GM23338 (cell line): ENCODE results near the gene IL12RB1. TPM values are rescaled to one million over a fixed set of nuclear protein-coding genes. Genes with fewer than 3 reads are reported as not detected.

ENCODE experiments used
- ATAC-seq: fragments of 200-7000 bp; cut with Tn5 transposase; 3 replicates; pipeline ENCODE4 v1.9.1; 2020
- DNase-seq: peaks from one replicate; pipeline ENCODE4 v3.0.0-alpha.2; 2015; ENCODE audit warnings: low spot score
- H2AFZ ChIP-seq: fragments of 200-600 bp; sonication (generic); 2 replicates; pipeline ENCODE4 v1.8.0; 2016; ENCODE audit warnings: antibody characterized with exemption, mild to moderate bottlenecking, moderate library complexity
- H3F3A ChIP-seq: fragments of 200-600 bp; sonication (generic); replicated peaks from 2 replicates; pipeline ENCODE4 v1.8.0; 2017; ENCODE audit warnings: antibody characterized with exemption, mixed run types, low read depth
- H3K27ac ChIP-seq: fragments of 200-600 bp; sonication (generic); 2 replicates; pipeline ENCODE4 v1.6.1; 2016; ENCODE audit warnings: low read depth
- H3K27me3 ChIP-seq: fragments of 200-600 bp; sonication (generic); 2 replicates; pipeline ENCODE4 v1.8.0; 2016; ENCODE audit warnings: mild to moderate bottlenecking, mixed run types, moderate library complexity; ENCODE audit not compliant: insufficient read depth
- H3K36me3 ChIP-seq: fragments of 200-600 bp; sonication (generic); 2 replicates; pipeline ENCODE4 v1.8.0; 2016; ENCODE audit warnings: mild to moderate bottlenecking; ENCODE audit not compliant: insufficient read depth
- H3K4me1 ChIP-seq: fragments of 200-600 bp; sonication (generic); 2 replicates; pipeline ENCODE4 v1.8.0; 2016; ENCODE audit warnings: mild to moderate bottlenecking, moderate library complexity; ENCODE audit not compliant: insufficient read depth
- H3K4me2 ChIP-seq: fragments of 200-600 bp; sonication (generic); 2 replicates; pipeline ENCODE4 v1.7.1; 2017; ENCODE audit warnings: mixed run types
- H3K4me3 ChIP-seq: fragments of 200-600 bp; sonication (generic); 2 replicates; pipeline ENCODE4 v1.6.1; 2016; ENCODE audit warnings: mixed run types
- H3K79me2 ChIP-seq: fragments of 200-600 bp; sonication (generic); replicated peaks from 2 replicates; pipeline ENCODE4 v1.8.0; 2017; ENCODE audit warnings: mild to moderate bottlenecking; ENCODE audit not compliant: insufficient read depth
- H3K9me2 ChIP-seq: fragments of 200-600 bp; sonication (generic); 2 replicates; pipeline ENCODE4 v1.8.0; 2017; ENCODE audit not compliant: insufficient read depth
- H4K20me1 ChIP-seq: fragments of 200-600 bp; sonication (generic); replicated peaks from 2 replicates; pipeline ENCODE4 v1.8.0; 2017; ENCODE audit warnings: mild to moderate bottlenecking; ENCODE audit not compliant: insufficient read depth
- H3K27ac Mint-ChIP-seq: 2 replicates; pipeline ENCODE4 v1.8.0; 2020; ENCODE audit warnings: inconsistent platforms, mild to moderate bottlenecking, moderate library complexity, mixed read lengths
- H3K27me3 Mint-ChIP-seq: 3 replicates; pipeline ENCODE4 v1.8.0; 2022; ENCODE audit warnings: low read depth, mild to moderate bottlenecking, moderate library complexity, mixed read lengths, inconsistent platforms; ENCODE audit not compliant: insufficient read depth, poor library complexity
- H3K36me3 Mint-ChIP-seq: 3 replicates; pipeline ENCODE4 v1.8.0; 2021; ENCODE audit warnings: low read depth, mild to moderate bottlenecking, inconsistent platforms, moderate library complexity, mixed read lengths
- H3K4me1 Mint-ChIP-seq: 3 replicates; pipeline ENCODE4 v1.8.0; 2020; ENCODE audit warnings: mild to moderate bottlenecking, inconsistent platforms, mixed read lengths
- H3K4me3 Mint-ChIP-seq: 3 replicates; pipeline ENCODE4 v1.8.0; 2021; ENCODE audit warnings: moderate library complexity, mild to moderate bottlenecking, inconsistent platforms, mixed read lengths
- H3K9me3 Mint-ChIP-seq: 3 replicates; pipeline ENCODE4 v1.8.0; 2020; ENCODE audit warnings: moderate library complexity, mild to moderate bottlenecking, inconsistent platforms, mixed read lengths
- CREB1 ChIP-seq: fragments of 250-450 bp; sonication (Bioruptor Pico); IDR thresholded peaks from 2 replicates; pipeline ENCODE4 v1.5.0; 2020; ENCODE audit warnings: low read depth, mild to moderate bottlenecking, moderate library complexity
- CTCF ChIP-seq, 2 experiments: fragments of 200-600 bp in 1 of 2; sonication (generic) in 1 of 2; conservative IDR thresholded peaks; 2 replicates each; pipeline versions ENCODE4 v1.5.1 to v1.6.1; 2016 to 2017; ENCODE audit warnings: antibody characterized with exemption in 2 of 2, low read depth in 2 of 2, mild to moderate bottlenecking in 2 of 2, moderate library complexity in 1 of 2
- ETS1 ChIP-seq: IDR thresholded peaks from 2 replicates; pipeline ENCODE4 v1.6.1; 2016; ENCODE audit warnings: antibody characterized with exemption
- EZH2 ChIP-seq: fragments of 200-600 bp; sonication (generic); IDR thresholded peaks from one replicate; pipeline ENCODE4 v1.8.0; 2017; ENCODE audit warnings: antibody characterized with exemption, mild to moderate bottlenecking, low read depth; ENCODE audit not compliant: unreplicated experiment
- EZH2phosphoT487 ChIP-seq: fragments of 200-600 bp; sonication (generic); IDR thresholded peaks from one replicate; pipeline ENCODE4 v1.8.1; 2018; ENCODE audit warnings: antibody characterized with exemption; ENCODE audit not compliant: unreplicated experiment
- JUNB ChIP-seq: IDR thresholded peaks from one replicate; pipeline ENCODE4 v1.6.1; 2016; ENCODE audit warnings: antibody characterized with exemption; ENCODE audit not compliant: unreplicated experiment
- NANOG ChIP-seq: IDR thresholded peaks from 2 replicates; pipeline ENCODE4 v1.6.1; 2016; ENCODE audit warnings: antibody characterized with exemption, borderline replicate concordance
- POLR2AphosphoS5 ChIP-seq: IDR thresholded peaks from 2 replicates; pipeline ENCODE4 v1.6.1; 2016; ENCODE audit warnings: antibody characterized with exemption, low read depth
- REST ChIP-seq: IDR thresholded peaks from one replicate; pipeline ENCODE4 v1.6.1; 2018; ENCODE audit warnings: antibody characterized with exemption; ENCODE audit not compliant: unreplicated experiment
- STAT1 ChIP-seq: IDR thresholded peaks from one replicate; pipeline ENCODE4 v1.6.1; 2016; ENCODE audit warnings: antibody characterized with exemption; ENCODE audit not compliant: unreplicated experiment
- ZNF114 ChIP-seq: fragments of 250-450 bp; sonication (Bioruptor Pico); IDR thresholded peaks from 2 replicates; pipeline ENCODE4 v1.5.0; 2020; ENCODE audit warnings: mild to moderate bottlenecking, moderate library complexity
- ZNF331 ChIP-seq: fragments of 250-450 bp; sonication (Bioruptor Pico); IDR thresholded peaks from 2 replicates; pipeline ENCODE4 v1.5.0; 2020; ENCODE audit warnings: low read depth, mild to moderate bottlenecking, moderate library complexity
- ZNF462 ChIP-seq: fragments of 250-450 bp; sonication (Bioruptor Pico); IDR thresholded peaks from 2 replicates; pipeline ENCODE4 v1.5.0; 2020; ENCODE audit warnings: mild to moderate bottlenecking, moderate library complexity
- polyA plus RNA-seq: library from polyadenylated mRNA; unstranded; fragments of >200 nt; fragmentation: Nextera tagmentation; extraction: Ambion mirVana; gene quantifications from 2 replicates; pipeline ENCODE4 v1.2.1, GENCODE V29; 2016
- total RNA-seq: library from RNA; depleted of rRNA; stranded (reverse); fragments of >200 nt; shearing (Covaris generic); gene quantifications from 2 replicates; pipeline ENCODE4 v1.2.3, GENCODE V29; 2014

The IL12RB1 gene
- total and polyA plus RNA-seq, 2 experiments from 2014 or later = not detected

- Mint-ChIP-seq H3K36me3 (peaks cover 3% of the 10 kb centered on the region; the same call in 2 of the 3 replicates), H3K4me1 (no peaks in the 10 kb centered on the region; the same call in 2 of the 3 replicates), H3K27me3 (peaks cover 11% of the 10 kb centered on the region), H3K4me3 (no peak overlapping the region), H3K9me3 (peaks cover 7% of the 10 kb centered on the region; the same call in 2 of the 3 replicates), H3K27ac (no peak overlapping the region)
- Histone ChIP-seq H3K79me2 (no peaks in the 10 kb centered on the region), H3K9me2 (no peaks in the 10 kb centered on the region), H3K27me3 (0 out of 2 replicates have a peak, but pooled peaks cover 6% of the 10 kb centered on the region), H3K4me3 (no peak overlapping the region), H2AFZ (no peak overlapping the region), H4K20me1 (no peaks in the 10 kb centered on the region), H3K36me3 (no peaks in the 10 kb centered on the region), H3K4me1 (no peaks in the 10 kb centered on the region; the same call in 1 of the 2 replicates), H3K27ac (no peak overlapping the region), H3F3A (no peaks in the 10 kb centered on the region), H3K4me2 (no peak overlapping the region)
- ATAC-seq (no peak), DNase-seq (no peak)
- TF ChIP-seq REST (no peak), EZH2phosphoT487 (no peak), JUNB (no peak), NANOG (no peak), ZNF114 (CRISPR knock-in tag) (no peak), ZNF331 (no peak), CREB1 (no peak), STAT1 (no peak), ZNF462 (CRISPR knock-in tag) (no peak), POLR2AphosphoS5 (no peak), CTCF (conservative IDR thresholded peaks at IDR 0.05; ENCODE audit: low read depth in 2 of 2) (no peak), ETS1 (no peak), EZH2 (no peak)
Observed at GRCh38 chr19:18010149-18010548, 76.6 kb downstream of the IL12RB1 start.
